OCI-LY1 (cell line): ENCODE results near the gene ETDA.

ENCODE experiments used
- H2AFZ ChIP-seq: fragments of 200-600 bp; sonication (generic), shearing (Covaris generic); 2 replicates; pipeline ENCODE4 v1.6.0; 2014; ENCODE audit warnings: antibody characterized with exemption, mild to moderate bottlenecking, low read length
- H3F3A ChIP-seq: fragments of 200-600 bp; sonication (generic), shearing (Covaris generic); 2 replicates; pipeline ENCODE4 v1.6.0; 2014; ENCODE audit warnings: mild to moderate bottlenecking, antibody characterized with exemption, low read length, moderate library complexity; ENCODE audit not compliant: insufficient read depth
- H3K27ac ChIP-seq: fragments of 200-600 bp; sonication (generic); 2 replicates; pipeline ENCODE4 v1.5.1; 2014; ENCODE audit warnings: low read length, mixed run types, mild to moderate bottlenecking, low read depth; ENCODE audit not compliant: poor library complexity, severe bottlenecking
- H3K27me3 ChIP-seq: fragments of 200-600 bp; sonication (generic); 2 replicates; pipeline ENCODE4 v1.6.0; 2014; ENCODE audit warnings: antibody characterized with exemption, mild to moderate bottlenecking, low read length, moderate library complexity; ENCODE audit not compliant: insufficient read depth
- H3K36me3 ChIP-seq: fragments of 200-600 bp; sonication (generic); 2 replicates; pipeline ENCODE4 v1.6.1; 2014; ENCODE audit warnings: mild to moderate bottlenecking, antibody characterized with exemption, low read length, moderate library complexity, mixed read lengths; ENCODE audit not compliant: insufficient read depth
- H3K4me1 ChIP-seq: fragments of 200-600 bp; sonication (generic); 2 replicates; pipeline ENCODE4 v1.5.1; 2014; ENCODE audit warnings: mild to moderate bottlenecking, low read length, moderate library complexity; ENCODE audit not compliant: insufficient read depth, severe bottlenecking
- H3K4me2 ChIP-seq: fragments of 200-600 bp; sonication (generic), shearing (Covaris generic); 2 replicates; pipeline ENCODE4 v1.6.1; 2014; ENCODE audit warnings: low read length
- H3K4me3 ChIP-seq: fragments of 200-600 bp; sonication (generic); 2 replicates; pipeline ENCODE4 v1.5.1; 2014; ENCODE audit warnings: low read length, low read depth, mild to moderate bottlenecking, mixed read lengths; ENCODE audit not compliant: poor library complexity, severe bottlenecking
- H3K79me2 ChIP-seq: fragments of 200-600 bp; shearing (Covaris generic); 2 replicates; pipeline ENCODE4 v1.6.1; 2016; ENCODE audit warnings: mixed run types, low read length, mixed read lengths; ENCODE audit not compliant: insufficient read depth
- H3K9ac ChIP-seq: fragments of 200-600 bp; sonication (generic), shearing (Covaris generic); 2 replicates; pipeline ENCODE4 v1.6.1; 2014; ENCODE audit warnings: mild to moderate bottlenecking, low read length, mixed read lengths
- H3K9me2 ChIP-seq: fragments of 200-600 bp; sonication (generic), shearing (Covaris generic); 2 replicates; pipeline ENCODE4 v1.6.1; 2014; ENCODE audit warnings: low read depth, mild to moderate bottlenecking, low read length, mixed read lengths
- H3K9me3 ChIP-seq: fragments of 200-600 bp; shearing (Covaris generic); 2 replicates; pipeline ENCODE4 v1.6.1; 2014; ENCODE audit warnings: low read length, mixed read lengths
- H4K20me1 ChIP-seq: fragments of 200-600 bp; sonication (generic), shearing (Covaris generic); 2 replicates; pipeline ENCODE4 v1.6.0; 2016; ENCODE audit warnings: mild to moderate bottlenecking, low read length; ENCODE audit not compliant: insufficient read depth
- EZH2 ChIP-seq: fragments of 200-600 bp; sonication (generic), shearing (Covaris generic); IDR thresholded peaks from 2 replicates; pipeline ENCODE4 v1.8.0; 2017; ENCODE audit warnings: borderline replicate concordance, mixed run types, mild to moderate bottlenecking, antibody characterized with exemption, low read length, moderate library complexity, mixed read lengths
- TF ChIP-seq, protein P1 (sequence below): fragments of 200-600 bp; sonication (generic), shearing (Covaris generic); IDR thresholded peaks from 2 replicates; pipeline ENCODE4 v1.5.1; 2017; ENCODE audit warnings: mild to moderate bottlenecking, antibody characterized with exemption, low read length, moderate library complexity, mixed read lengths

Gene ETDA

GRCh38 chrX:135264206-135264605 is 12.3 kb downstream of the ETDA start:
- Histone ChIP-seq H3K36me3 (no peaks in the 10 kb centered on the region), H3K9ac (no peak overlapping the region), H3K4me1 (no peaks in the 10 kb centered on the region), H3K27ac (no peak overlapping the region), H3K9me3 (no peaks in the 10 kb centered on the region), H3K27me3 (no peaks in the 10 kb centered on the region), H3K4me3 (no peak overlapping the region), H3F3A (no peaks in the 10 kb centered on the region), H3K9me2 (no peaks in the 10 kb centered on the region), H3K79me2 (no peaks in the 10 kb centered on the region), H3K4me2 (no peak overlapping the region), H4K20me1 (no peaks in the 10 kb centered on the region), H2AFZ (no peak overlapping the region)
- no peak for TF ChIP-seq EZH2
- TF ChIP-seq, protein P1, sequence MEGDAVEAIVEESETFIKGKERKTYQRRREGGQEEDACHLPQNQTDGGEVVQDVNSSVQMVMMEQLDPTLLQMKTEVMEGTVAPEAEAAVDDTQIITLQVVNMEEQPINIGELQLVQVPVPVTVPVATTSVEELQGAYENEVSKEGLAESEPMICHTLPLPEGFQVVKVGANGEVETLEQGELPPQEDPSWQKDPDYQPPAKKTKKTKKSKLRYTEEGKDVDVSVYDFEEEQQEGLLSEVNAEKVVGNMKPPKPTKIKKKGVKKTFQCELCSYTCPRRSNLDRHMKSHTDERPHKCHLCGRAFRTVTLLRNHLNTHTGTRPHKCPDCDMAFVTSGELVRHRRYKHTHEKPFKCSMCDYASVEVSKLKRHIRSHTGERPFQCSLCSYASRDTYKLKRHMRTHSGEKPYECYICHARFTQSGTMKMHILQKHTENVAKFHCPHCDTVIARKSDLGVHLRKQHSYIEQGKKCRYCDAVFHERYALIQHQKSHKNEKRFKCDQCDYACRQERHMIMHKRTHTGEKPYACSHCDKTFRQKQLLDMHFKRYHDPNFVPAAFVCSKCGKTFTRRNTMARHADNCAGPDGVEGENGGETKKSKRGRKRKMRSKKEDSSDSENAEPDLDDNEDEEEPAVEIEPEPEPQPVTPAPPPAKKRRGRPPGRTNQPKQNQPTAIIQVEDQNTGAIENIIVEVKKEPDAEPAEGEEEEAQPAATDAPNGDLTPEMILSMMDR: no peak

- Histone ChIP-seq H3K9me3 (no peaks in the 10 kb centered on the region), H3F3A (no peaks in the 10 kb centered on the region), H3K36me3 (no peaks in the 10 kb centered on the region), H4K20me1 (no peaks in the 10 kb centered on the region), H3K27ac (no peak overlapping the region), H2AFZ (no peak overlapping the region), H3K4me1 (no peaks in the 10 kb centered on the region), H3K9me2 (no peaks in the 10 kb centered on the region), H3K4me3 (no peak overlapping the region), H3K4me2 (no peak overlapping the region), H3K9ac (no peak overlapping the region), H3K79me2 (no peaks in the 10 kb centered on the region), H3K27me3 (no peaks in the 10 kb centered on the region)
- TF ChIP-seq EZH2: no peak
- TF ChIP-seq, protein P1: no peak
Observed at GRCh38 chrX:135273162-135273561, 21.3 kb downstream of the ETDA start.

DNA sequence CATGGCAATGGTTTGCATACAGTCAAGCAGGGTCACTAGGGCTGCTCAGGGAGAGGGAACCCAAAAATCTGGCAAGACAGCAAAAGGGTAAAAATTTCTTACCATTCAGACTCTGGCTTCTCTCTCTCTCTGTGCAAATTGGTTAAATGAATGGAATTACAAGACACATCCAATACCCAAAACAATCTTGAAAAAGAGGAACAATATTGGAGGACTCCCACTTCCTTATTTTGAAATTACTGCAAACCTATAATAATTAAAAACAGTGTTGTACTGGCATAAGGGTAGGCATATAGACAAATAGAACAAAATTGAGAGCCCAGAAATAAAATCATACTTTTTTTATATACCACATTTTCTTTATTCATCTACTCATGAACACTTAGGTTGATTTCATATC is 24.1 kb downstream of the ETDA start:
- Histone ChIP-seq H4K20me1 (no peaks in the 10 kb centered on the region), H3K9me2 (no peaks in the 10 kb centered on the region), H3K36me3 (no peaks in the 10 kb centered on the region), H3K4me3 (no peak overlapping the region), H3K79me2 (no peaks in the 10 kb centered on the region), H3F3A (no peaks in the 10 kb centered on the region), H3K27me3 (no peaks in the 10 kb centered on the region), H3K4me2 (no peak overlapping the region), H3K27ac (no peak overlapping the region), H3K9ac (no peak overlapping the region), H2AFZ (no peak overlapping the region), H3K9me3 (no peaks in the 10 kb centered on the region), H3K4me1 (no peaks in the 10 kb centered on the region)
- no peak for TF ChIP-seq EZH2
- TF ChIP-seq, protein P1: no peak
